Peyer's patch (tissue), 4 donors: ENCODE results near the gene IQSEC3. TPM values are rescaled to one million over a fixed set of nuclear protein-coding genes. Genes with fewer than 3 reads are reported as not detected.
"Not testable (repeated sequence)": the region's sequence is repeated elsewhere in the genome, so short reads cannot be mapped to it uniquely, and the experiment has no call there.

Source experiments
- DNase-seq, 3 donors: peaks; one replicate each; pipeline ENCODE4 v3.0.0-alpha.2; 2017 to 2019
- H3K27ac ChIP-seq, 4 donors: fragments of 200-600 bp; sonication (generic); one replicate each; pipeline ENCODE4 v1.5.1; 2016 to 2019
- H3K27me3 ChIP-seq, 2 donors: fragments of 200-600 bp; sonication (generic); one replicate each; pipeline ENCODE4 v1.5.1; 2019
- H3K36me3 ChIP-seq, 3 donors: fragments of 200-600 bp; sonication (generic); one replicate each; pipeline ENCODE4 v1.5.1; 2016 to 2019
- H3K4me1 ChIP-seq, 4 donors: fragments of 200-600 bp; sonication (generic); one replicate each; pipeline ENCODE4 v1.5.1; 2016 to 2019
- H3K4me3 ChIP-seq, 4 donors: fragments of 200-600 bp; sonication (generic); 1 replicate in 3 of 4; 2 replicates in 1 of 4; pipeline ENCODE4 v1.5.1; 2016 to 2019; ENCODE audit warnings: mild to moderate bottlenecking in 1 of 4
- H3K9me3 ChIP-seq, 4 donors: fragments of 200-600 bp; sonication (generic); one replicate each; pipeline ENCODE4 v1.5.1; 2016 to 2019; ENCODE audit warnings: mild to moderate bottlenecking in 1 of 4
- CTCF ChIP-seq, 6 experiments: fragments of 450-650 bp in 4 of 6; fragments of 200-600 bp in 2 of 6; sonication (generic) in 1 of 6; IDR thresholded peaks; one replicate each; pipeline ENCODE4 v1.5.1; 2017 to 2019; ENCODE audit warnings: antibody characterized with exemption in 6 of 6, mild to moderate bottlenecking in 3 of 6, moderate library complexity in 1 of 6
- POLR2A ChIP-seq, 2 donors: fragments of 450-650 bp; IDR thresholded peaks; one replicate each; pipeline ENCODE4 v1.5.1; 2017; ENCODE audit warnings: antibody characterized with exemption in 2 of 2, mild to moderate bottlenecking in 2 of 2, moderate library complexity in 2 of 2
- total RNA-seq, 4 donors: library from RNA; depleted of rRNA; stranded (reverse); fragments of >200 nt; gene quantifications; one replicate each; pipeline ENCODE4 v1.1.0, GENCODE V29; 2016

IQSEC3 gene
- total RNA-seq, 4 donors from 2014 or later, result 0.35 to 3.3 (median 0.58) TPM

- TF ChIP-seq POLR2A (IDR thresholded peaks at IDR 0.05) (no peak), CTCF (IDR thresholded peaks at IDR 0.05) (no peak)
- Histone ChIP-seq H3K9me3 (no peaks in the 10 kb centered on the region), H3K4me1 (no peaks in the 10 kb centered on the region), H3K4me3 (no peak overlapping the region), H3K36me3 (peaks cover 0 to 18% (median 0%) of the 10 kb centered on the region in 3 donors), H3K27ac (no peak overlapping the region), H3K27me3 (no peaks in the 10 kb centered on the region)
- no peak for DNase-seq
Measured at GRCh38 chr12:22530-23201, 43.9 kb upstream of the IQSEC3 start.

GRCh38 chr12:27904-28303, 38.7 kb upstream of the IQSEC3 start:
- not testable (repeated sequence) for DNase-seq, H3K27ac ChIP-seq, H3K4me1 ChIP-seq, H3K36me3 ChIP-seq, H3K4me3 ChIP-seq, H3K27me3 ChIP-seq, H3K9me3 ChIP-seq

- not testable (repeated sequence) for H3K4me3 ChIP-seq, DNase-seq, H3K27ac ChIP-seq, H3K9me3 ChIP-seq, H3K27me3 ChIP-seq, H3K36me3 ChIP-seq, H3K4me1 ChIP-seq
Measured at GRCh38 chr12:38775-39174, 27.8 kb upstream of the IQSEC3 start.

GRCh38 chr12:39555-40265, 26.9 kb upstream of the IQSEC3 start:
- H3K36me3 ChIP-seq, H3K4me3 ChIP-seq, H3K9me3 ChIP-seq, H3K27ac ChIP-seq, H3K4me1 ChIP-seq, DNase-seq, H3K27me3 ChIP-seq: not testable (repeated sequence)

- H3K4me3 ChIP-seq, H3K27me3 ChIP-seq, DNase-seq, H3K36me3 ChIP-seq, H3K27ac ChIP-seq, H3K9me3 ChIP-seq, H3K4me1 ChIP-seq: not testable (repeated sequence)
Measured at GRCh38 chr12:44352-44751, 22.2 kb upstream of the IQSEC3 start.

GRCh38 chr12:45235-45990, 21.2 kb upstream of the IQSEC3 start:
- not testable (repeated sequence) for H3K4me3 ChIP-seq, H3K27me3 ChIP-seq, H3K4me1 ChIP-seq, H3K9me3 ChIP-seq, DNase-seq, H3K27ac ChIP-seq, H3K36me3 ChIP-seq

GRCh38 chr12:45991-46358, 20.6 kb upstream of the IQSEC3 start:
- not testable (repeated sequence) for H3K36me3 ChIP-seq, H3K9me3 ChIP-seq, H3K27me3 ChIP-seq, H3K4me1 ChIP-seq, H3K4me3 ChIP-seq, DNase-seq, H3K27ac ChIP-seq

GRCh38 chr12:46542-46941, 20.0 kb upstream of the IQSEC3 start:
- H3K27ac ChIP-seq, H3K4me3 ChIP-seq, H3K36me3 ChIP-seq, H3K9me3 ChIP-seq, H3K27me3 ChIP-seq, DNase-seq, H3K4me1 ChIP-seq: not testable (repeated sequence)

GRCh38 chr12:47699-48226, 18.8 kb upstream of the IQSEC3 start:
- H3K36me3 ChIP-seq, H3K9me3 ChIP-seq, DNase-seq, H3K27ac ChIP-seq, H3K4me3 ChIP-seq, H3K27me3 ChIP-seq, H3K4me1 ChIP-seq: not testable (repeated sequence)

GRCh38 chr12:49149-49548, 17.4 kb upstream of the IQSEC3 start:
- H3K36me3 ChIP-seq, H3K9me3 ChIP-seq, H3K27ac ChIP-seq, H3K4me1 ChIP-seq, DNase-seq, H3K27me3 ChIP-seq, H3K4me3 ChIP-seq: not testable (repeated sequence)

GRCh38 chr12:51087-51486, 15.5 kb upstream of the IQSEC3 start:
- H3K36me3 ChIP-seq, H3K27me3 ChIP-seq, DNase-seq, H3K4me3 ChIP-seq, H3K4me1 ChIP-seq, H3K27ac ChIP-seq, H3K9me3 ChIP-seq: not testable (repeated sequence)

- H3K36me3 ChIP-seq, H3K4me3 ChIP-seq, DNase-seq, H3K27ac ChIP-seq, H3K4me1 ChIP-seq, H3K27me3 ChIP-seq, H3K9me3 ChIP-seq: not testable (repeated sequence)
Measured at GRCh38 chr12:51962-52361, 14.6 kb upstream of the IQSEC3 start.

- not testable (repeated sequence) for H3K4me3 ChIP-seq, H3K9me3 ChIP-seq, H3K27me3 ChIP-seq, H3K36me3 ChIP-seq, H3K27ac ChIP-seq, H3K4me1 ChIP-seq, DNase-seq
Measured at GRCh38 chr12:52902-53734, 13.4 kb upstream of the IQSEC3 start.
